Esophagus squamous epithelium (tissue), 5 donors: Measurements from ENCODE around the gene OR6J1. TPM values are rescaled to one million over a fixed set of nuclear protein-coding genes. Genes with fewer than 3 reads are reported as not detected.

ENCODE experiments used
- DNase-seq: peaks from one replicate; lab custom pipeline; 2025; lab: John Stamatoyannopoulos, UW
- H3K27ac ChIP-seq, 4 donors: fragments of 200-600 bp; sonication (generic); one replicate each; pipeline ENCODE4 v1.5.1; 2016 to 2019; ENCODE audit warnings: mild to moderate bottlenecking in 1 of 4
- H3K27me3 ChIP-seq, 4 donors: fragments of 200-600 bp; sonication (generic); 1 replicate in 3 of 4; 2 replicates in 1 of 4; pipeline versions ENCODE4 v1.5.1 to v1.6.0; 2017 to 2021; ENCODE audit warnings: antibody characterized with exemption in 1 of 4
- H3K36me3 ChIP-seq, 3 donors: fragments of 200-600 bp; sonication (generic); one replicate each; pipeline ENCODE4 v1.5.1; 2016 to 2019
- H3K4me1 ChIP-seq, 3 donors: fragments of 200-600 bp; sonication (generic); one replicate each; pipeline ENCODE4 v1.5.1; 2017 to 2019
- H3K4me3 ChIP-seq, 4 donors: fragments of 200-600 bp; sonication (generic); 1 replicate in 3 of 4; 2 replicates in 1 of 4; pipeline ENCODE4 v1.5.1; 2016 to 2019; ENCODE audit warnings: mild to moderate bottlenecking in 2 of 4, moderate library complexity in 1 of 4
- H3K9me3 ChIP-seq, 3 donors: fragments of 200-600 bp; sonication (generic); one replicate each; pipeline ENCODE4 v1.5.1; 2016 to 2019
- POLR2A ChIP-seq, 4 donors: fragments of 450-650 bp; IDR thresholded peaks; one replicate each; pipeline ENCODE4 v1.6.1; 2017; ENCODE audit warnings: antibody characterized with exemption in 4 of 4, mild to moderate bottlenecking in 4 of 4, moderate library complexity in 3 of 4
- WGBS, 2 donors: methylation state at CpG; one replicate each; pipeline ENCODE4 v1.1.5; 2018; 5-methylcytosine and 5-hydroxymethylcytosine counted together
- intact Hi-C: fragments of 100-400 bp; cut with DNase I; formaldehyde crosslinking; loops from one replicate; pipeline ENCODE4 v1.15.0; 2022
- total RNA-seq, 4 donors: library from RNA; depleted of rRNA; stranded (reverse); fragments of >200 nt; gene quantifications; one replicate each; pipeline ENCODE4 v1.1.0, GENCODE V29; 2016
- TF ChIP-seq, protein P1 (sequence below), 6 experiments: fragments of 450-650 bp in 4 of 6; fragments of 200-600 bp in 2 of 6; sonication (generic) in 2 of 6; IDR thresholded peaks; one replicate each; pipeline ENCODE4 v1.5.1; 2016 to 2019; ENCODE audit warnings: antibody characterized with exemption in 6 of 6, mild to moderate bottlenecking in 4 of 6, moderate library complexity in 4 of 6
- donor health status: DM: yes; HTN: yes; CAD: no.

The OR6J1 gene
- total RNA-seq, 4 donors from 2014 or later = not detected

DNA sequence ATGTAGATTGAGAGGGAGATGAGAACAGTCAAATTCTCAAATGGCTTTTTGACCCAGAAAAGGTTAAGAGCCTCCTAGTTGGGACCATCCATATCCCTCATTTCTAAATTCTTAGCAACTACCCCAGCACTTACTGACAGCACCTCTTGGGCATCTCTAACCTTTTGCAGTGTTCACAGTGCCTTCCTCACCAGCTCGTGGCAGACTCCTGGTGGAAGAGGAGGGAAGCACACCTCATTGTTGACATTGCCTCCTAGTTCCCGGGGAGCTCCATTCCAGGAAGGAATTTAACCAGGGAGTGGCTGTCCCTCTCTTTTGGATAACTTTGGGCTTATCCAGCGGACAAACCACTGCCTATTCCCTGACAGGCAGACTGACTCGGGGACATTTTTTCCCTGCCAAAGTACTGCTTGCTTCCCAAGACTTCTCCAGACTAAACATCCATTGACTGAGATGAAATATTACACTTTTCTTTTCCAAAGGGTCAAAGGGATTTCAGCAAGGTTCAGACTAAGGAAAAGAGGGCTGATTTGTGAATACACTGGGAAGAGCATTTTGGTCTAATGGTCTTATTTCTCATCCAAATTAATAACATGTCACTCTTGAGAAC, 9.0 kb upstream of the OR6J1 start:
- no peaks in the 10 kb centered on the region for H3K36me3 ChIP-seq
- H3K4me1 ChIP-seq = peaks cover 0 to 15% (median 8%) of the 10 kb centered on the region in 3 donors
- WGBS, 2 donors = 13% methylated on average over 4 of the region's 4 CpGs
- H3K27me3 ChIP-seq = no peaks in the 10 kb centered on the region
- DNase-seq = no peak
- no peak overlapping the region for H3K27ac ChIP-seq
- no peaks in the 10 kb centered on the region for H3K9me3 ChIP-seq
- intact Hi-C loops = loop anchor here (10.0 kb wide), 2 partner anchors 98 to 202 kb away; no protein-coding TSS in a partner anchor
- TF ChIP-seq, protein P1, sequence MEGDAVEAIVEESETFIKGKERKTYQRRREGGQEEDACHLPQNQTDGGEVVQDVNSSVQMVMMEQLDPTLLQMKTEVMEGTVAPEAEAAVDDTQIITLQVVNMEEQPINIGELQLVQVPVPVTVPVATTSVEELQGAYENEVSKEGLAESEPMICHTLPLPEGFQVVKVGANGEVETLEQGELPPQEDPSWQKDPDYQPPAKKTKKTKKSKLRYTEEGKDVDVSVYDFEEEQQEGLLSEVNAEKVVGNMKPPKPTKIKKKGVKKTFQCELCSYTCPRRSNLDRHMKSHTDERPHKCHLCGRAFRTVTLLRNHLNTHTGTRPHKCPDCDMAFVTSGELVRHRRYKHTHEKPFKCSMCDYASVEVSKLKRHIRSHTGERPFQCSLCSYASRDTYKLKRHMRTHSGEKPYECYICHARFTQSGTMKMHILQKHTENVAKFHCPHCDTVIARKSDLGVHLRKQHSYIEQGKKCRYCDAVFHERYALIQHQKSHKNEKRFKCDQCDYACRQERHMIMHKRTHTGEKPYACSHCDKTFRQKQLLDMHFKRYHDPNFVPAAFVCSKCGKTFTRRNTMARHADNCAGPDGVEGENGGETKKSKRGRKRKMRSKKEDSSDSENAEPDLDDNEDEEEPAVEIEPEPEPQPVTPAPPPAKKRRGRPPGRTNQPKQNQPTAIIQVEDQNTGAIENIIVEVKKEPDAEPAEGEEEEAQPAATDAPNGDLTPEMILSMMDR (IDR thresholded peaks at IDR 0.05) = peak in 5 of 6 experiments; percentile 76 to 90 (median 82)
- TF ChIP-seq POLR2A (IDR thresholded peaks at IDR 0.05) = no peak
- H3K4me3 ChIP-seq = no peak overlapping the region

DNA sequence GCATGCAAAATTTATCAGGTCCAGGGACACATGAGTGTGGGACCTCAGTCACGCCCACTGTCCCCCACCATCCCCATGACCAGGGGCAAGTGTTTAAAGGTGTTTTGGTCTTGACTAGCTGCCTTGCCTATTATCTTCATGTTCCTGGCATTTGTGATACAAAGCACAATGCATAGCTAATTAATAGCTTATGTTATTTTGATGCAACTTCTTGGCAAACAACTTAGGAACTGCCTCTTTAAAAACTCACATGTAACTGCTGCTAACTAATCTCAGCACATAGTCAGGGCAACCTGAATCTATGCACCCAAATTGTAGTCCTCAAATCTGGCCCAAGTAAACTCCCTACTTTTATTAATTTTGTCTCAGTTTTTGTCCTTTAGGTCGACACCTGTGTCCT, 7.4 kb upstream of the OR6J1 start:
- WGBS, 2 donors = 64 to 80% methylated on average over 2 of the region's 2 CpGs
- no peak for DNase-seq
- intact Hi-C loops = loop anchor here (10.0 kb wide), 2 partner anchors 97 to 203 kb away; no protein-coding TSS in a partner anchor
- Histone ChIP-seq H3K4me1 (peaks cover 0 to 15% (median 8%) of the 10 kb centered on the region in 3 donors), H3K27ac (no peak overlapping the region), H3K27me3 (no peaks in the 10 kb centered on the region), H3K4me3 (no peak overlapping the region), H3K9me3 (no peaks in the 10 kb centered on the region), H3K36me3 (no peaks in the 10 kb centered on the region)
- TF ChIP-seq POLR2A (IDR thresholded peaks at IDR 0.05) = no peak
- TF ChIP-seq, protein P1 (IDR thresholded peaks at IDR 0.05) = no peak

DNA sequence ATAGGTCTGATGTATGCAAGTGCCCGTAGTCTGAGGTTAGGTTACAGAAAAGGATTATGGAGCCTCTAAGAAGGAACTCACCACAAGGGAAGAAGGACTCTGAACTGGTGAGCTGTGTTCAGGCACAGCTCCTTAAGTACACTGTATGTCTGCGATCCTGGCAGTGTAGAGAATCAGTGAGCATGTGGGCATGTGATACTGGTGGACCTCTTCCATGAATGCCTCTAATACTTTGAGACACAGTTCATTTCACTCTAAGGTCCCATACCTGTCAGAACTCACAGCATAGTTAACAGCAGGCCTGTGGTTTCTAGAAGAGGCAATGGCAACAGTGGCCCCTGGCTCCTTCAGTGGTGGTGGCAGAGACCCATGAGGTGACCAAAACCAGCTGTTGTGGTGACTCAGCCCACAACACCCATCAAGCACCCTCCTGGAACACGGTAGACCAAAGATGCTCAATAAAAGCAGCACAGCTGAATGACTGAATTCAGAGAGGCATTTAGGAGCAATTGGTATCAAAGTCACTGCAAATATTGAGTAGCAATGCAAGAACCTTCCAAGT, 6.9 kb upstream of the OR6J1 start:
- Histone ChIP-seq H3K36me3 (no peaks in the 10 kb centered on the region), H3K9me3 (no peaks in the 10 kb centered on the region), H3K4me3 (no peak overlapping the region), H3K27ac (no peak overlapping the region), H3K27me3 (no peaks in the 10 kb centered on the region), H3K4me1 (peaks cover 0 to 15% (median 8%) of the 10 kb centered on the region in 3 donors)
- no peak for DNase-seq
- TF ChIP-seq POLR2A (IDR thresholded peaks at IDR 0.05) = no peak
- TF ChIP-seq, protein P1 (IDR thresholded peaks at IDR 0.05) = no peak
- intact Hi-C loops = loop anchor here (10.0 kb wide), 2 partner anchors 96 to 204 kb away; no protein-coding TSS in a partner anchor
- WGBS, 2 donors = 62 to 69% methylated on average over 3 of the region's 3 CpGs

DNA sequence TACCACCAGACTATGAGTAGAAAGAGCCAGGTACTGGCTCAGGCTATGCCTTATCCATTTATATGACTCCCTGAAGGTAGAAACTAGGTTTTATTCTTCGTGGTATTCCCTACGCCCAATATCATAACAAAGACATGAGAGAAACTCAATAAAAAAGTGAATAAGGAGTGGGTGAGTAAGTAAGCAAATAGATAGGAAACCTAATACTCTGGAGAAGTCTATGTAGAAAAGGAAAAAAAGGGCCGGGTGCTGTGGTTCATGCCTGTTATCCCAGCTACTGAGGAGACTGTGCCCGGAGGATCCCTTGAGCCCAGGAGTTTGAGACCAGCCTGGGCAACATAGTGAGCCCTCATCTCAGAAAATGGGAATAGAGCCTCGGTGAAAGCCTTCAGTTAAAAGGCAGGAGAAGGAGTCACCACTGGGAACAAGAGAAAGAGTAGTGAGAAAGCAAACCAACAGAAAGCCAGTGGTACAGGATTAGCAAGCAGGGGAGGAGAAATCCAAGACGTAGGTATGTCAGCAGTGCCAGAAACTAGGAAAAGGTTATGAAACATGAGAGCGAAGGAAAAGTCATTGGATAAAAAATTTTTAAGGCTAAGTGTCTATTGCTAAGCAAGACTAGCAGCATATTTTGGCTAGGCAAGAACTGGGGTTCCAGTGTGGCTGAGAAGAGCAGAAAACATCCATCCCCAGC, 6.0 kb upstream of the OR6J1 start:
- TF ChIP-seq POLR2A (IDR thresholded peaks at IDR 0.05) = no peak
- TF ChIP-seq, protein P1 (IDR thresholded peaks at IDR 0.05) = no peak
- no peak for DNase-seq
- H3K4me1 ChIP-seq = peaks cover 0 to 15% (median 8%) of the 10 kb centered on the region in 3 donors
- H3K9me3 ChIP-seq = no peaks in the 10 kb centered on the region
- 70 to 81% methylated on average over 7 of the region's 7 CpGs for WGBS, 2 donors
- H3K27ac ChIP-seq = no peak overlapping the region
- no peaks in the 10 kb centered on the region for H3K36me3 ChIP-seq
- no peak overlapping the region for H3K4me3 ChIP-seq
- intact Hi-C loops = loop anchor here (10.0 kb wide), 2 partner anchors 95 to 205 kb away; no protein-coding TSS in a partner anchor
- no peaks in the 10 kb centered on the region for H3K27me3 ChIP-seq

DNA sequence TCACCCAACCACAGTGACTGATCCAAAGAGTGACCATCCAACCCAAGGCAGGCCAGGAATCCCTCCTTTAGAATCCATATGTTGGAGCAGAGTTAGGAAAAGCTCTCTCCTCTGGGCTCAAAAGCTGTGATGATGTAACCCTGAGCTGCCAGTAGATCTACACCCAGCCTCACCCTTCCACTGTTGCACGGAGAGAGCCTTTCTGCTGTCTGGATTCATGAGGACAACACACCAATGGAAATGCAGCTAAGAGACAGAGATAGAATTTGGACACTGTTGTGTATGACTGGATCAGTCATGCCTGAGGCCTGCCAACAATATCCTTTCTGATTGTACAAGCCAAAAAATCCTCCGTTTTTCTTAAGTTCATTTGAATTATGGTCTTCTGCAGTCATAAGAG, 4.4 kb upstream of the OR6J1 start:
- TF ChIP-seq, protein P1 (IDR thresholded peaks at IDR 0.05) = no peak
- TF ChIP-seq POLR2A (IDR thresholded peaks at IDR 0.05) = no peak
- Histone ChIP-seq H3K27me3 (no peaks in the 10 kb centered on the region), H3K4me3 (no peak overlapping the region), H3K4me1 (peaks cover 0 to 15% (median 8%) of the 10 kb centered on the region in 3 donors), H3K27ac (no peak overlapping the region), H3K9me3 (no peaks in the 10 kb centered on the region), H3K36me3 (no peaks in the 10 kb centered on the region)
- intact Hi-C loops = no loop called here
- no peak for DNase-seq
- WGBS, 2 donors = 27 to 56% methylated on average over 2 of the region's 2 CpGs
